Esophagus muscularis mucosa (tissue), 4 donors: ENCODE data around the gene ATP5MC2.

Experiments used
- EP300 ChIP-seq: sonication (generic); formaldehyde crosslinking; IDR thresholded peaks from one replicate; pipeline ENCODE4 v1.6.1; 2017; ENCODE audit warnings: antibody characterized with exemption
- POLR2A ChIP-seq: fragments of 450-650 bp; IDR thresholded peaks from one replicate; pipeline ENCODE4 v1.6.1; 2017; ENCODE audit warnings: antibody characterized with exemption, moderate library complexity, mild to moderate bottlenecking, low read depth
- TF ChIP-seq, protein P1 (sequence below), 3 experiments: fragments of 200-600 bp in 2 of 3; fragments of 450-650 bp in 1 of 3; sonication (generic) in 2 of 3; IDR thresholded peaks; one replicate each; pipeline ENCODE4 v1.5.1; 2017 to 2019; ENCODE audit warnings: antibody characterized with exemption in 3 of 3, mild to moderate bottlenecking in 2 of 3, moderate library complexity in 1 of 3

DNA sequence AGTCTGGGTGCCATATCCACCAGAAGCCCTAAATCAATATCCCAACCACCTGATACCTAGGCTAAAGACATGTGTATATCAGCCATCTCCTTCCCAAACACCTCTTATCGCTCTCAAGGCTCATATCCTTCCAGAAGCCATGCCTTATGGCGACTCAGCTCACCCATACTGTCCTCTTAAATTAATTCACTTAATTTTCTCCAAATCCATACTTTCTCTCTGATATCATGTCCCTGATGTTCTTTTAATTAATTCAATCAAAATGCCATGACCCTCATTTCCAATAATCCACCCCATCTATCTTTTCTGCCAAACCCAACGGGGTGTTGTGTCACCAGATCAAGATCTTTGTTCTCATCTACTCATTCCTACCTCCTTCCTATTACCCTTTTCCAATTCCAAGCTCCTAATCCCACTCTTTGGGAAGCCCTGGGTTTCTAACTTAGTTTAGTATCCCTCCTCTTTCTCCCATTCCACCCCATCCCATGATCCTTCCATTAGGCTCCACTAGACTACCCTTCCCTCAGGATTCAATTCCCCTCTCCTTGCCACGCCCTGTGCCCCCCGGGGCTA, 50.4 kb downstream of the ATP5MC2 start:
- TF ChIP-seq, protein P1, sequence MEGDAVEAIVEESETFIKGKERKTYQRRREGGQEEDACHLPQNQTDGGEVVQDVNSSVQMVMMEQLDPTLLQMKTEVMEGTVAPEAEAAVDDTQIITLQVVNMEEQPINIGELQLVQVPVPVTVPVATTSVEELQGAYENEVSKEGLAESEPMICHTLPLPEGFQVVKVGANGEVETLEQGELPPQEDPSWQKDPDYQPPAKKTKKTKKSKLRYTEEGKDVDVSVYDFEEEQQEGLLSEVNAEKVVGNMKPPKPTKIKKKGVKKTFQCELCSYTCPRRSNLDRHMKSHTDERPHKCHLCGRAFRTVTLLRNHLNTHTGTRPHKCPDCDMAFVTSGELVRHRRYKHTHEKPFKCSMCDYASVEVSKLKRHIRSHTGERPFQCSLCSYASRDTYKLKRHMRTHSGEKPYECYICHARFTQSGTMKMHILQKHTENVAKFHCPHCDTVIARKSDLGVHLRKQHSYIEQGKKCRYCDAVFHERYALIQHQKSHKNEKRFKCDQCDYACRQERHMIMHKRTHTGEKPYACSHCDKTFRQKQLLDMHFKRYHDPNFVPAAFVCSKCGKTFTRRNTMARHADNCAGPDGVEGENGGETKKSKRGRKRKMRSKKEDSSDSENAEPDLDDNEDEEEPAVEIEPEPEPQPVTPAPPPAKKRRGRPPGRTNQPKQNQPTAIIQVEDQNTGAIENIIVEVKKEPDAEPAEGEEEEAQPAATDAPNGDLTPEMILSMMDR (IDR thresholded peaks at IDR 0.05): no peak
- TF ChIP-seq EP300: no peak
- no peak for TF ChIP-seq POLR2A
